ENCODE measurements around the gene TOR4A.

TOR4A gene

DNA sequence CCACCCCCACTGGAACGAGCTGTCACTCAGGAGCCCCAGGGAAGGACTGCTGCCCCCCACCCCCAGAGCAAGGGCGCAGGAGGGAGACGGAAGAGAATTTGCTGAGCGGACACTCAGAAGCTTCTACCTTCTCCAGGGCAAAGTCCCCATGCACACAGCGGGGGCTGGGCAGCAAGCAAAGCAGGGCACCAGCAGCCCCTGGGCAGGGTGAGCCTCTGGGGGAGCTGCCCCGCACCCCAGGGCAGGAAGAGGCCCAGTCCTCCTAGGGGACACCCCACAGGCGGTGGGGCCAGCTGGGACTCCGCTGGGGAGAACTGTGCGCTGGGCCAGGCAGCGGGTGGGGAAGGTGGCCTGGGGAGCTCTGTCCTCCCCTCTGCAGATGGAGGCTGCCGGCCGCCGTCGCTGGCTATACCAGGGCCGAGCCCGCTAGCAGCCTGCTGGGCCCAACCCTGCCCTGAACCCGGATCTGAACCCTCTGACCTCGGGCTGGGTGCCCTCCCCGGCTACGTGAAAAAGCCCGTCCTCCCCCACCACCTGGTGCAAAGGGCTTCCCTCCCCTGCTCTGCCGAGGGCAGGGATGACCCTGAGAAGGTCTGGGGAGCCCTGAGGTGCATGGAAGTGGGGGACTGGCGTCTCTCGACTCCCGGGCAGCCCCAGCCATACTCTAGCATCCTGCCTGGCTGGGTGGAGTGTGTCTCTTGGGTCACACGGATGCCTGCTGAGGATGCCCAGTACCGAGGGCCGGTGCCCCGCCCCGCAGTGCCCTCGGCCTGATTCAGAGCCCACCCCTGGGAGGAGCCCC, 47.4 kb upstream of the TOR4A start:
- TF ChIP-seq SIN3A (IDR thresholded peaks at IDR 0.05; ENCODE audit: borderline replicate concordance, insufficient read depth, low read length) (no peak), POLR2AphosphoS5 (IDR thresholded peaks at IDR 0.05; ENCODE audit: low read depth, low read length) (no peak), TAF1 (IDR thresholded peaks at IDR 0.05; ENCODE audit: borderline replicate concordance, insufficient read depth, low read length) (no peak), REST (IDR thresholded peaks at IDR 0.05; ENCODE audit: insufficient read depth in 1 of 2, low read depth in 2 of 2, low read length in 2 of 2) (no peak), FOXP2 (optimal IDR thresholded peaks at IDR 0.05; ENCODE audit: borderline replicate concordance, extremely low read depth, extremely low read length, insufficient read depth) (no peak)

DNA sequence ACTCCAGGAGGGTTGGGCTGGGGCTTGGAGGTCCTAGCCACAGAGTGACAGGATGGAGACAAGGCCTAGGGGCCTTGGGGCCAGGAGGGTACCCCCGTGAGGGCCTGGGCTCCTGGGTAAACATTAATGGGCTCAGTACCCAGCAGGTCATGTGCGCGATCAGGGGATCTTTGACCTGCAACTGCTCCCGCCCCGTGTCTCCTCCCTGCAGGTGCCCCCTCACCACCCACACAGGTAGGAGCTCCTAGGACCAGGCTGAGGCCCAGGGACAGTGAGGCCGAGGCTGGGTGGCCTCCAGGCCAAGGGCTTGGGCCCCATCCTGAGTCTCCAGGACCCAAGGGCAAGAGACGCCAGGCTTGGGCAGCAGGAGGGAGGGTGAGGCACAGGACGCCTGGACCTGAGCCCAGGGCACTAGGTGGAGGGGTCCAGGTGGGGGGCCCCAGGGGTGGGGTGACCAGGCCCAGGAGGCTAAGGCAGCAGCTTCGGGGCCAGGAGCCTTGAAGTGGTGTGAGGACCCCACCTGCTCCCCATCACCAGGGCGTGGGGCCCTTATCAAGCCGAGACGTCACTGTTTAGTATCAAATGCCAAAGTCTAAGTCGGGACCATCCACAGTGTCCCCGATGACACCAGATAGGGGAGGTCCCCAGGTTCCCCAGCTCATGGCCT, 46.7 kb upstream of the TOR4A start, which contains the start of gene SLC34A3:
Gene SLC34A3 (plus strand): TSS at position 197 of the 667 bp plus-strand sequence. CDS start 802 bp downstream, outside the sequence.
- TF ChIP-seq SIN3A (IDR thresholded peaks at IDR 0.05; ENCODE audit: borderline replicate concordance, insufficient read depth, low read length), result no peak

DNA sequence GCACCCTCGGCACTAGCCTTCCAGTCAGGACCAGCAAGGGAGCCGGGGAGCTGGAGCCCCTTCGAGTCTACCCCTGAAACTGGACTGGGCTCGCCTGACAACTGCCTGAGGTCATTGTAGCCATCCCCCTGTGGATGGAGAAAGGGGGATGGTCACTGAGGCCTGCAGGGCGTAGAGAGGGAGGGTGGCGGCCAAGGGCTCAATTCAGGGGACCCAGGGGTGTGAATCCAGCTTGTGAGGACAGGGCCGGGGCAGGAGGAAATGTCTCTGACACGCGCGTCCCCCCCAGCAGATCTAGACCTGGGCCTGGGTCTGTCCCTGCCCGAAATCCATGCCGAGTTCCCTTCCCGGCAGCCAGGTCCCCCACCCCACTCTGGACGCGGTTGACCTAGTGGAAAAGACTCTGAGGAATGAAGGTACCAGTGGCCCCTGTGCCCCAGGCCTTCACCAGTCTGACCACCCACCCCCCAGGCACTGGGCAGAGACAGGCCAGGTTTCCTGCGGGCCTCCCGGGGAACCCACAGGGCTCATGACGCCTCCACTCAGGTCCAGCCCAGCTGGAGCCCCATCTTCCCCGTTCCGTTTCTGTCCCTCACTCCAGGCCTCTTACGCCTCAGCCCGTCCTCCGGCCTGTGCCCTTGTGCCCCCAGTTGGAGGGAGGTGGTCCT, 46.0 kb upstream of the TOR4A start:
- TF ChIP-seq POLR2AphosphoS5 (IDR thresholded peaks at IDR 0.05; ENCODE audit: low read depth, low read length) (no peak), FOXP2 (optimal IDR thresholded peaks at IDR 0.05; ENCODE audit: borderline replicate concordance, extremely low read depth, extremely low read length, insufficient read depth) (no peak), SIN3A (IDR thresholded peaks at IDR 0.05; ENCODE audit: borderline replicate concordance, insufficient read depth, low read length) (no peak), REST (IDR thresholded peaks at IDR 0.05; ENCODE audit: insufficient read depth in 1 of 2, low read depth in 2 of 2, low read length in 2 of 2) (no peak), TAF1 (IDR thresholded peaks at IDR 0.05; ENCODE audit: borderline replicate concordance, insufficient read depth, low read length) (no peak)

GRCh38 chr9:137232101-137232500, 45.4 kb upstream of the TOR4A start:
- no peak for TF ChIP-seq FOXP2 (optimal IDR thresholded peaks at IDR 0.05; ENCODE audit: borderline replicate concordance, extremely low read depth, extremely low read length, insufficient read depth)
- no peak for TF ChIP-seq REST (IDR thresholded peaks at IDR 0.05; ENCODE audit: insufficient read depth in 1 of 2, low read depth in 2 of 2, low read length in 2 of 2)
- TF ChIP-seq POLR2AphosphoS5 (IDR thresholded peaks at IDR 0.05; ENCODE audit: low read depth, low read length), result no peak
- no peak for TF ChIP-seq SIN3A (IDR thresholded peaks at IDR 0.05; ENCODE audit: borderline replicate concordance, insufficient read depth, low read length)
- no peak for TF ChIP-seq TAF1 (IDR thresholded peaks at IDR 0.05; ENCODE audit: borderline replicate concordance, insufficient read depth, low read length)

- no peak for TF ChIP-seq FOXP2 (optimal IDR thresholded peaks at IDR 0.05; ENCODE audit: borderline replicate concordance, extremely low read depth, extremely low read length, insufficient read depth)
- TF ChIP-seq TAF1 (IDR thresholded peaks at IDR 0.05; ENCODE audit: borderline replicate concordance, insufficient read depth, low read length), result no peak
- TF ChIP-seq REST (IDR thresholded peaks at IDR 0.05; ENCODE audit: insufficient read depth in 1 of 2, low read depth in 2 of 2, low read length in 2 of 2), result no peak
- no peak for TF ChIP-seq POLR2AphosphoS5 (IDR thresholded peaks at IDR 0.05; ENCODE audit: low read depth, low read length)
- TF ChIP-seq SIN3A (IDR thresholded peaks at IDR 0.05; ENCODE audit: borderline replicate concordance, insufficient read depth, low read length), result no peak
Measured at GRCh38 chr9:137232510-137232909, 45.0 kb upstream of the TOR4A start.

Measured in PFSK-1 (cell line).